LNCaP clone FGC (cell line): ENCODE results near the gene WWC2.

Experiments used
- DNase-seq: peaks from one replicate; pipeline ENCODE4 v3.0.0-alpha.2; 2011; ENCODE audit warnings: low read depth
- H3K4me3 ChIP-seq: 2 replicates; pipeline ENCODE4 v1.5.1; 2011; ENCODE audit warnings: mild to moderate bottlenecking, low read depth, low read length, control low read depth
- TF ChIP-seq, protein P1 (sequence below): IDR thresholded peaks from 2 replicates; pipeline ENCODE4 v1.5.1; 2012; ENCODE audit warnings: mild to moderate bottlenecking; ENCODE audit not compliant: control insufficient read depth, insufficient read depth; ENCODE audit errors: extremely low read depth

The WWC2 gene

DNA sequence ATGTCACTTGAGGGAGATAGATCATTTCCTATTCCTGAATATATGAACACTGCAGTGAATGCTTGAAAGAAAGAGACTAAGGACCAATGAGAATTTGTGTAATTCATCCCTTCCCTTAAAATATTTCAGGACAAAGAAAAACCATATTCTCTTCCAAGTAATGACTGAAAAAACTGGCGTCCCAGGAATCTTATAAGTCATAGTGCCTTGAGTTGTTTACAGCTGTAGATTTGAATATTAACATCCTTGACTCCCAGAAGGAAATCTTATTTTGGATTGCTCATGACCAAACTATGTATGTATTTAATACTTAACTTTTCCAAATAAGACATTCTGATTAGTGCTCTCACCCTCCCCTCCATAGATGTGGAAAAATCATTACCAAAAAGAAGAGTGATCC is 165.6 kb downstream of the WWC2 start:
- no peak for DNase-seq
- no peak overlapping the region for H3K4me3 ChIP-seq
- TF ChIP-seq, protein P1, sequence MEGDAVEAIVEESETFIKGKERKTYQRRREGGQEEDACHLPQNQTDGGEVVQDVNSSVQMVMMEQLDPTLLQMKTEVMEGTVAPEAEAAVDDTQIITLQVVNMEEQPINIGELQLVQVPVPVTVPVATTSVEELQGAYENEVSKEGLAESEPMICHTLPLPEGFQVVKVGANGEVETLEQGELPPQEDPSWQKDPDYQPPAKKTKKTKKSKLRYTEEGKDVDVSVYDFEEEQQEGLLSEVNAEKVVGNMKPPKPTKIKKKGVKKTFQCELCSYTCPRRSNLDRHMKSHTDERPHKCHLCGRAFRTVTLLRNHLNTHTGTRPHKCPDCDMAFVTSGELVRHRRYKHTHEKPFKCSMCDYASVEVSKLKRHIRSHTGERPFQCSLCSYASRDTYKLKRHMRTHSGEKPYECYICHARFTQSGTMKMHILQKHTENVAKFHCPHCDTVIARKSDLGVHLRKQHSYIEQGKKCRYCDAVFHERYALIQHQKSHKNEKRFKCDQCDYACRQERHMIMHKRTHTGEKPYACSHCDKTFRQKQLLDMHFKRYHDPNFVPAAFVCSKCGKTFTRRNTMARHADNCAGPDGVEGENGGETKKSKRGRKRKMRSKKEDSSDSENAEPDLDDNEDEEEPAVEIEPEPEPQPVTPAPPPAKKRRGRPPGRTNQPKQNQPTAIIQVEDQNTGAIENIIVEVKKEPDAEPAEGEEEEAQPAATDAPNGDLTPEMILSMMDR: no peak

DNA sequence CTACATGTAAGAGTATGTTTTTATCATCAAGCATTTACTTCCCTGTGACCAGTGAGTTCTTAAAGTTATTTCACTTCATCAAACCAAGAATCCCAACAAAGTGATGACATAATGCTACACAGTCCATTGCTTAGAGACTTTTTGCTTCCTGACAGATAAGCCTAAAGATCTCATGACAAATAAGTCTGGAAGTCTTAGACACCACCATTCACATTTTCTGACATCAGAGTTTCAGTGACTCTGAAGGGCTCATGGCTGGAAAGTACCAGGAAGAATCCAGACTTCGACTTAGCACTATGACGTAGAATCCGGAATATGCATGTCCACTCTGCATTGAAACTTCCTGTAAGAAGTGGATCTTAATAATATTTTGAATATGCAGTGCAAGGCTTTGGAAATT is 167.3 kb downstream of the WWC2 start:
- TF ChIP-seq, protein P1: no peak
- no peak overlapping the region for H3K4me3 ChIP-seq
- DNase-seq: no peak

DNA sequence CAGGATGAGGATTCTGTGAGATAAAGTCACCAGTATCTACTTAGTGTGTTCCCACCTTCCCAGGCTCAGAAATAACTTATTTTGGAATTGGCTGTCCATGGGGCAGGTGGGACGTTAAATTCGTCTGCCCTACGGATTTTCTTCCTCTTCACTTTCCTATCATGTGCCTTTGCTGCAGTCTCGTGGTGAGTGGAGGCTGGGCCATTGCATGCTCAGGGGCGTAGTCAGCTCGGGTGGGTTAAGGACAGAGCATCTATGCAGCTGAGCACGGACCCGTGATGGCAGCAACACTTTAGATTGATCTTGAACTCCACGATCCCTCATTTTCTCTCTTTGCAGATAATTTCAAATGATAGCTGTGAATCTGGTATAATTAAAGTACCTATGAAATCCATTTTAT is 169.5 kb downstream of the WWC2 start:
- TF ChIP-seq, protein P1: no peak
- no peak overlapping the region for H3K4me3 ChIP-seq
- DNase-seq: no peak

DNA sequence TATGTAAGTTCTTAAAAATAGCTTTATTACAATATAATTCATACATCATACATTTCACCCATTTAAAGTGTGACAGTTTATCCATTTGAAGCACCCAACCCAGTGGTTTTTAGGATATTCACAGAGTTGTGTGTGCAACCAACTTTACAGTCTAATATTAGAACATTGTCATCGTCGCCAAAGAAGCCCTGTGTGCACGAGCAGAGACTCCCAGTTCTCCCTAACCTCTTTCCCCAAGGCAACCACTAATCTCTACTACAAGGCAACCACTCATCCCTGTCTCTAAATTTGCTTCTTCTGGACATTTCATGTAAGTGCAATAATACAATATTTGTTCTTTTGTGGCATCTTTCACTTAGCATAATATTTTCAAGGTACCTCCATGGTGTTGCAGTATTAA is 173.3 kb downstream of the WWC2 start:
- no peak for DNase-seq
- no peak overlapping the region for H3K4me3 ChIP-seq
- TF ChIP-seq, protein P1: no peak

DNA sequence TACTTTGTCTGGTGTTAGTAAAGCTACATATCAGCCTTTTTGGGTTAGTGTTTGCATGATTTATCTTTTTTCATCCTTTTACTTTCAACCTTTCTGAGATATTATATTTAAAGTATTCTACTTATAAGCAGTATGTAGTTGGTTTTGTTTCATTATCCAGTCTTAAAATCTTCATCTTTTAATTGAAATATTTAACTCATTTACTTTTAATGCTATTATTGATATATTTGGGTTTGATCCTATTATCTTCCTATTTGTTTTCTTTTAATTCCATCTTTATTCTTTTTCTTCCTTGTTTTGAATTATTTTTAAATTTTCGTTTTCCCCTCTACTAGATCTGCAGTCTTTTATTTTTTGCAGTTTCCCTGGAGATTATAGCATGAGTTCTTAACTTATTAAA is 177.0 kb downstream of the WWC2 start:
- no peak overlapping the region for H3K4me3 ChIP-seq
- DNase-seq: no peak
- TF ChIP-seq, protein P1: no peak

DNA sequence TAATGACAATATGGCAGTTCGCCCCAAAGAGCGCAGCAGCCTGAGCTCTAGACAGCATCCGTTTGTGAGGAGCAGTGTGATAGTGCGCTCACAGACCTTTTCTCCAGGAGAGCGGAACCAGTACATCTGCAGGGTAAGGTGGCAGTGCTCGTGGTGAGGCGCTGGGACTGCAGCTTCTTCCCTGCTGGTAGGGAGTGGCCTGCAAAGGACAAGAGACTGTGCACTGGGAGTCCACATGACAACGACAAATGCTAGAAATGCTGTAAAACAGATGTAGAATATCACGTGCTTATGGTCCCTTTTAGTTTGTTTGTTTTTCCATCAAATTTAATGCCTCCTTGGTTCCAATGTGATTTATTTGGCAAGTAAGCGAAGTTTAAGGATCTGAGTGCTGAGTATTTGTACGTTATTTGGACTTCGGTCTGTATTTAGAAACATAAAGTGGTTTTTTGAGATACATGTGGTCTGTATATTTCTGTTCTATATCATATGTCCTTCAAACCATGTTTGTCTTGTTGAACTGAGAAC is 185.3 kb downstream of the WWC2 start:
- no peak for DNase-seq

DNA sequence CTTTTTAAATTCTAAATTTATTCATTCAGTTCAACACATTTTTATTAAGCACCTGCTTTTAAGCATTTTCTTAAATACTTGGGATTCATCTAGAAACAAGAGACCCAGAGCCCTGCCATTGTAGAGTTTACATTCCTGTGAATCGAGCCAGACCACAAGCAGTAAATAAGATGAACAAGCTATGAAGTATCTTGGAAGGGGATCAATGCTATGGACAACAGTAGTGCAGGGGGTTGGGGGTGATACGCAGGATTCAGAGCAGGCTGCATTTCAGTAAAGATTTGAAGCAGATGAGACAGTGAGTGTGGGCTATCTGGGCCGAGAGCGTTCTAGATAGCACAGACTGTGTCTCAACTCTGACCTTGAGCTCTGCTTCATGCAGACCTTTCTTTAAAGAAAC is 185.9 kb downstream of the WWC2 start:
- no peak overlapping the region for H3K4me3 ChIP-seq
- DNase-seq: no peak
- TF ChIP-seq, protein P1: no peak

More for the DNA sequence above, 185.3 kb downstream of the WWC2 start:
- H3K4me3 ChIP-seq: no peak overlapping the region
- TF ChIP-seq, protein P1: no peak
